Esophagus muscularis mucosa (tissue), 3 donors: Measurements from ENCODE around the gene LRRC34.

Source experiments
- POLR2A ChIP-seq: fragments of 450-650 bp; IDR thresholded peaks from one replicate; pipeline ENCODE4 v1.6.1; 2017; ENCODE audit warnings: antibody characterized with exemption, moderate library complexity, mild to moderate bottlenecking, low read depth
- TF ChIP-seq, protein P1 (sequence below), 3 experiments: fragments of 200-600 bp in 2 of 3; fragments of 450-650 bp in 1 of 3; sonication (generic) in 2 of 3; IDR thresholded peaks; one replicate each; pipeline ENCODE4 v1.5.1; 2017 to 2019; ENCODE audit warnings: antibody characterized with exemption in 3 of 3, mild to moderate bottlenecking in 2 of 3, moderate library complexity in 1 of 3

DNA sequence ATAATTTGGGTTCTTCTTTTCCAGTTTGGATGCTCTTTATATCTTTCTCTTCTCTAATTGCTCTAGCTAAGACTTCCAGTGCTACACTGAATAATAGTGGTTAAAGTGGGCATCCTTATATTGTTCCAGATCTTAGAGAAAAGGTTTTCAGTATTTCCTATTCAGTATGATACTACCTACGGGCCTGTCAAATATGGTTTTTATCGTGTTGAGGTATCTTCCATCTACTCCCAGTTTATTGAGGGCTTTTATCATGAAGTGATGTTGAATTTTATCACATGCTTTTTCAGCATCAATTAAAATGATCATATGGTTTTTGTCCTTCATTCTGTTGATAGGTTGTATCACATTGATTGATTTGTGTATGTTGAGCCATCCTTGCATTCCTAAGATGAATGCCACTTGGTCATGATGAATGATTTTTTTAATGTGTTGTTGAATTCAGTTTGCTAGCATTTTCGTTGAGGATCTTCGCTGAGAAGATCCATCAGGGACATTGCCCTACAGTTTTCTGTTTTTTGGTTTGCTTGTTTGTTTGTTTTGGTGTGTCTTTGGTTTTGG, 3.0 kb upstream of the LRRC34 start:
- TF ChIP-seq, protein P1, sequence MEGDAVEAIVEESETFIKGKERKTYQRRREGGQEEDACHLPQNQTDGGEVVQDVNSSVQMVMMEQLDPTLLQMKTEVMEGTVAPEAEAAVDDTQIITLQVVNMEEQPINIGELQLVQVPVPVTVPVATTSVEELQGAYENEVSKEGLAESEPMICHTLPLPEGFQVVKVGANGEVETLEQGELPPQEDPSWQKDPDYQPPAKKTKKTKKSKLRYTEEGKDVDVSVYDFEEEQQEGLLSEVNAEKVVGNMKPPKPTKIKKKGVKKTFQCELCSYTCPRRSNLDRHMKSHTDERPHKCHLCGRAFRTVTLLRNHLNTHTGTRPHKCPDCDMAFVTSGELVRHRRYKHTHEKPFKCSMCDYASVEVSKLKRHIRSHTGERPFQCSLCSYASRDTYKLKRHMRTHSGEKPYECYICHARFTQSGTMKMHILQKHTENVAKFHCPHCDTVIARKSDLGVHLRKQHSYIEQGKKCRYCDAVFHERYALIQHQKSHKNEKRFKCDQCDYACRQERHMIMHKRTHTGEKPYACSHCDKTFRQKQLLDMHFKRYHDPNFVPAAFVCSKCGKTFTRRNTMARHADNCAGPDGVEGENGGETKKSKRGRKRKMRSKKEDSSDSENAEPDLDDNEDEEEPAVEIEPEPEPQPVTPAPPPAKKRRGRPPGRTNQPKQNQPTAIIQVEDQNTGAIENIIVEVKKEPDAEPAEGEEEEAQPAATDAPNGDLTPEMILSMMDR (IDR thresholded peaks at IDR 0.05), result no peak
- no peak for TF ChIP-seq POLR2A
